T47D (cell line): ENCODE results near the gene TBC1D20.

ENCODE experiments used
- DNase-seq, 2 experiments: peaks; one replicate each; pipeline versions ENCODE4 v3.0.0 to v3.0.0-alpha.2; 2011 to 2012; ENCODE audit warnings: low read depth in 1 of 2, low spot score in 1 of 2
- JUND ChIP-seq: IDR thresholded peaks from 2 replicates; pipeline ENCODE4 v1.6.1; 2012; ENCODE audit warnings: low read depth
- in situ Hi-C: cut with HindIII; loops from 2 replicates; pipeline ENCODE4 v1.10.0; 2016; ENCODE audit warnings: low sequenced_read_pairs, low pct_unique_long_range_greater_than_20kb

Gene TBC1D20

DNA sequence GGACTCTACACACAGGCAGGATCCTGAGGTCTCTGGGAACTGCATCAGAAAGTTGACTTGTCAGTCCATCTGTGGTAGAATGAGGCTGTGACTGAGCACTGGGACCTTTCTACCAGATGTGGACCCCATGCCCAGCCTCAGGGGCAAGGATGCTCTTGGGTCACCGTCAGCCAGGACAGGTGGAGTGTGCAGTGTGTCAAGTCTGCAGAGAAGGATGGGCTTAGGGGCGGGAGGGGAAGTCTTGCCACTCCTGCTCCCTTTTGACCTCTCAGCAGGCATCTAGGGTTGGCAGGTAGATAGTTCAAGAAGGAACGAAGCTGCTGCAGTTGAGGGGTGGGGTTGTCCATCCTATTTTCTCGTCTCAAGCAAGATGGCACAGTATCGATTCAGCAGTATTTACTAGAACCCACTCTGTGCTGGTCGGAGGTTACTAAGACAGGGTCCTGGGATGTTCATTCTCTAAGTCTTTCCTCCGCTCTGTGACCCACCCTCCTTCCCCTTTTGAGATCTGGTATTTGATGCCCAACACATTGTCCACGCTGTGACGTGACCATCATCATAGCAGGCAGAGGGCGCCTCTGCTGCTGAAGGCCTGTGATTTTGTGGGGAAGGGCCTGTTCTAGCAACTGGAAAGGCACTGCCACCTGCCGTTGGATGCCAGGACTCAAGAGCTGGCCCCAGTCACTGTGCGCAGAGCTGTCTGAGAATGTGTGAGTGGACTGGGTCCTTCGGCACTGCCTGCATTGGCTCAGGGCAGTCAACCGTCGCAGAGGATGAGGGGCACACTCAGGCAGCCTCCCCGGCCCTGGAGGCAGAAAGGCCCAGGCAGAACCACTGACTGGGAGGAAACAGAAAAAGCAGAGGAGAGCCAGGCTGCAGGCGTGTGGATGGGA is 31.1 kb downstream of the TBC1D20 start:
- in situ Hi-C loops = no loop called here
- peak; percentile 92 to 93 for DNase-seq
- TF ChIP-seq JUND = no peak

DNA sequence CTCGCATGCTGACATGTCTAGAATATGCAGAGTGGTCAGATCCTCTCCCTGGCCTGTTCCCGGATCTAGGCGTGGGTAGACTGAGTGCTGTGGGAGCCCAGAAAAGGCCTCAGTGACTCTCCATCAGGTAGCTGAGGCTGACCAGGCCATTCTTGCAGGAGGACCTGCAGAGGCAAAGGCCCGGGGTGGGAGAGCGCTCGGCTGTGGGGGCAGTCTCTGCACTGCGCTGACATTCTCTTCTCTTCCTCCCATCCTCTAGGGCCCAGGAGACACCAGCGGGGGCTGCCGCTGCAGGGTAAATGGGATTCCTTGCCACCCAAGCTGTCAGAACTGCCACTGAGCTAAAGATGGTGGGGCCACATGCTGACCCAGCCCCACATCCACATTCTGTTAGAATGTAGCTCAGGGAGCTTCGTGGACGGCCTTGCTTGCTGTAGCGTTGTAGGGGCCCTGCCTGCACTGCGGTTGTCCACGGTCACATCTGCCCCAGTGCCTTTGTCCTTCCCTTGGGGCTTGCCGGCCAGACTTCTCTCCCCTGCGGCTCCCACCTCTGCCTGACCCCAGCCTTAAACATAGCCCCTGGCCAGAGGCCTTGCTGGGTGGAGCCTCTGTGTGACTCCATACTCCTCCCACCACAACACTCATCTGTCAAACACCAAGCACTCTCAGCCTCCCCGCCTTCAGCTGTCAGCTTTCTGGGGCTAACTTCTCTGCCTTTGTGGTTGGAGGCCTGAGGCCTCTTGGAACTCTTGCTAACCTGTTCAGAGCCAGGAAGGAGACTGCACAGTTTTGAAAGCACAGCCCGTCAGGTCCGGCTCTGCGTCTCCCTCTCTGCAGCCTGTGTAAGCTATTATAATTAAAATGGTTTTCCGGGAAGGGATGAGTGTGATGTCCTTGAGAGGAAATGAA is 32.0 kb downstream of the TBC1D20 start:
- in situ Hi-C loops = no loop called here
- DNase-seq = no peak
- TF ChIP-seq JUND = no peak

DNA sequence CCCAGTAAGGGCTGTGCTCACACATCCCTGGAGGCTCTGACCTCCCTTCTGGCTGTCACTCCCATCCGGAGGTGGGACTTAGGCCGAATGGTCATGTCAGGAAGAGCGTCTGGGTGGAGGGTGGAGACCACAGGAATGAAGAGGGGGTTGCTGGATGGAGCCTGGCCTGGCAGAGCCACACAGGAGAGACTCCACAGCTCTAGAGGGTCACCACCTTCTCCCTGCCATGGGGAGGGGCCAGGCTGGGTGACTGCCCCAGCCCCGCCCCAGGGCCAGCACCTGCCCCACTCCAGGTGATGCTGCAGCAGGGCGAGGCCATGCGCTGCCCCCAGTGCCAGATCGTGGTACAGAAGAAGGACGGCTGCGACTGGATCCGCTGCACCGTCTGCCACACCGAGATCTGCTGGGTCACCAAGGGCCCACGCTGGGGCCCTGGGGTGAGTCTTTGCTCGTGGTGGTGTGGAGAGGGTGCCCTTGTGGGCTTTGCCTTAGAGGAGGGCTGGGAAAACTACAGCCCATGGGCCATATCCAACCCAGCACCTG is 33.6 kb downstream of the TBC1D20 start:
- in situ Hi-C loops = no loop called here
- no peak for TF ChIP-seq JUND
- DNase-seq = no peak

DNA sequence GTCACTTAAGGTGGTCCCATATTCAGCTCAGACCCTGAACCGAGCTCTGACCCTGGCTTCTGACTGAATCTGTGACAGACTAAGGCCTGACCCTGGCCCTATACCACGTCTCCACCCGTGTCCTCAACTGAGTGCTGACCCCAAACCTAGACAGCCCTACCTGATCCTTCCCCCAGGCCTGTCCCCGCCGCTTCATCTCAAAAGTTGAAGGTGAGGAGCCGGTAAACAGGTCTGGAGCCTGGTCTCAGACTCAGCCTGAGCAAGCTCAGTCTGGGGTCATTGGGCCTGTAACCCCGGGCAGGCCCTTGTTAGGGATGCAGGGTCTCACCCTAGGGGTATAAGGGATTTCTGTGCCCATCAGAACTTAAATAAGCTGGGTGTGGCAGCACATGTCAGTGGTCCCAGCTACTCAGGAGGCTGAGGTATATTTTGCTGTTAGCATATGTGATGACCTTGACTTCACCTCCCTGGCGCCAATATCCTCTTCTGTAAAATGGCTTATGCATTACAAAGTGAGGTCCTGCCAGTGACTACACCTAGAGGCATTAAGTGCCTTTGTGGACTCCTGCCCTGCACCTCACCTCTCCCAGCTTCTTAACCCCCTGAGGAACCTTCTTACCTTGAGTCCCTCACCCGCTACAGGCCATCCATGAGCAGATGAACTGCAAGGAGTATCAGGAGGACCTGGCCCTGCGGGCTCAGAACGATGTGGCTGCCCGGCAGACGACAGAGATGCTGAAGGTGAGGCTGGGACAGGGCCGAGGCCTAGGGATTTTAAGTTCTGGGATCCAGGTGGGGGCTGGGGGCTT is 34.3 kb downstream of the TBC1D20 start:
- in situ Hi-C loops = no loop called here
- no peak for DNase-seq
- TF ChIP-seq JUND = no peak

DNA sequence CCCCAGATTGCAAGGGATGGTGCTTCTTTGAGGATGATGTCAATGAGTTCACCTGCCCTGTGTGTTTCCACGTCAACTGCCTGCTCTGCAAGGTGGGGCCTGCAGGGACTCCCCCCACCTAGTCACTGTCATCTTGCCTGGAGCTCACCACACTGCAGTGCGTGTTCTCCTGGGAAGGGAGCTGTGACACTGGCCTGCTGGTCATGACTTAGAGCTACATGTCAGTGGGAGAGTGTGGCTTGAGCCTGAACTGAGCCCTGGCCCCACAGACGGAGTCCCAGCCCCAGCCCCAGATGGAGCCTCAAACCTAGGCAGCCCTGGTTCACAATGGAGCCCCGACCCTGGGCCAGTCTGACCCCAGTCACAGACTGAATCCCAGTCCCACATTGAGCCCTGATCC is 34.9 kb downstream of the TBC1D20 start:
- DNase-seq = no peak
- TF ChIP-seq JUND = no peak
- in situ Hi-C loops = no loop called here

DNA sequence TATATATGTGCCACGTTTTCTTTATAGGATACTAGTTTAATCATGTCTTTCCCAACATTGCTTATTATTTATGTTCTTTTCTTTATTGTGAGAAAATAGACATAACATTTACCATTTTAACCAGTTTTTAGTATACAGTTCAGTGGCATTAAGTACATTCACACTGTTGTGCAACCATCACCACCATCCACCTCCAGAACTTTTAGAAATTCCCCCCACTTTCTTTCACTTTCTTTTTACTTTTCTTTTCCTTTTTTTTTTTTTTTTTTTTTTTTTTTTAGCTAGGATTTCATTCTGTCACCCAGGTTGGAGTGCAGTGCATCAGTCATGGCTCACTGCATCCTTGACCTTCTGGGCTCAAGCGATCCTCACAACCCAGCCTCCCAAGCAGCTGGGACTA is 35.8 kb downstream of the TBC1D20 start:
- in situ Hi-C loops = no loop called here
- no peak for DNase-seq

DNA sequence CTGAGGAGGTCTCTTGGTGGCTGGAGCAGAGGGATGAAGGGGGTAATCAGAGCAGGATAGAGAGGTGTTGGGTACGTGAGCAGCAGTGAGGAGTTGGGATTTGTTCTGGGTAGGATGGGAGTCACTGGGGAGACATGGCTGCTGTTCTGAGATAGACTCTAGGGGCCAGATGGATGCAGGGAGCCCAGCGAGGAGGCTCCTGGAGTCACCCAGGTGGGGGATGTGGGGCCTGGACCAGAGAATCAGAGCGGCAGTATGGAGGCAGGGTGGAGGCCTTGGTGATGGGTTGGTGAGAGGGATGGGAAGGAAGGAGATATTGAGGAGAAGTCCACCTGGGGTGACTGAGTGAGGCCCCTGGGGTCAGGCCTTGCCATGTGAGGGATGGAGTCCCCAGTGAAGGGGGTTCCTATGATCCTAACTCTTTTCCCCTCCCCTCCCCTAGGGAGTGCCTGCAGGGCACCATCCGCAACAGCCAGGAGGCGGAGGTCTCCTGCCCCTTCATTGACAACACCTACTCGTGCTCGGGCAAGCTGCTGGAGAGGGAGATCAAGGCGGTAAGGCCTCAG is 40.6 kb downstream of the TBC1D20 start:
- DNase-seq = no peak
- in situ Hi-C loops = no loop called here
- no peak for TF ChIP-seq JUND

More for the DNA sequence above, 35.8 kb downstream of the TBC1D20 start:
- TF ChIP-seq JUND = no peak

DNA sequence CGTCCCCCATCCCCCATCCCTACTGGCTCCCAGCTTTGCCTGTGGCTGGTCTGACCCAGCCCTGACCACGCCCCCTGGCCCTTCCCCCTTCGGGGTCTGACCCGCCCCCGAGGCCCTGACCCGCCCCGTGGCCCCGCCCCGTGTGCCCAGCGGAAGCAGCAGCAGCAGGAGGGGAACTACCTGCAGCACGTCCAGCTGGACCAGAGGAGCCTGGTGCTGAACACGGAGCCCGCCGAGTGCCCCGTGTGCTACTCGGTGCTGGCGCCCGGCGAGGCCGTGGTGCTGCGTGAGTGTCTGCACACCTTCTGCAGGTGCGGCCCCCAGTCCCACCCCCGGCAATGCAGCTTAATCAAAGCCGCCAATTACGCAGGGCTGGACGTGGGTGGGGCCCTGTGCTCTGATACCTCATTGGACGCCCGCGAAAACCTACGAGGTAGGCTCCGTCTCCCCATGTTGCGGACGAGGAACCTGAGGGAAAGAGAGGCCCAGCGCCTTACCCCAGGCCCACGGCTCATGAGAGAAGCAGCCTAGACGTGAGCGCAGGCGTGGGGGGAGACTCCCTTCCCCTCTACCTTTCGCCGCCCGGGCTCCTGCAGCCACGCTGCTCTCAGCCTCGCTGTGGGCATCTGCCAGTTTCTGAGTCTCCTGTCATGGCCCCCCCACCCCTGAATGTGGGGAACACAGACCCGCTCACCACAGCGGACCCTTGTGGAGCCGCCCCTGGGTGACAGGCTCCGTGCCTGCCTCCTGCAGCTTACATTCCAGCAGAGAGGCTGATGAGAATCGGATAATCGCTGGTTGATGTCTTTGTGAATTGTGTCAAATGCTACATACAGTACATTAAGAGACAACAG is 41.4 kb downstream of the TBC1D20 start:
- in situ Hi-C loops = no loop called here
- peak; percentile 82 to 88 for DNase-seq
- no peak for TF ChIP-seq JUND

DNA sequence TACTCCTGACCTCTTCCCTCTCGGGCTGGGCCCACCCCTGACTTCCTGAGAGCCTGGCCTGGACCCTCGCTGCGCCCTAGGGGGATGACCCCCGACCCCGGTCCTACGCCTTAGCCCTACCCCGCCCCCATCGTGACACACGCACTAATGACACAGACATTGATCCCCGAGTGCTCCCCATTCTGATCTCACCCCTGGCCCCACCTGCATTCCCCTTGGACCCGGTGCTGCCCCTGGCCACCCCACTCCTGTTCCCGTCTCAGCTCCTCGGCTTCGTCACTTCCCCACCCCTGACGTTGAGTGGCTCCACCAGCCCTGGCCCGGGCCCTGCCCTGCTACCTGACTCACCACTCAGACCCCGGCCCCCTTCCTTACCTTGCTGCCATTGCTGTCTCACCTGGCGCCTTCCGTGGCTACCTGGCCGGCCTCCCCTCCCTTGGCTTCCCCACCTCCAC is 42.1 kb downstream of the TBC1D20 start:
- DNase-seq = no peak
- TF ChIP-seq JUND = no peak
- in situ Hi-C loops = no loop called here

DNA sequence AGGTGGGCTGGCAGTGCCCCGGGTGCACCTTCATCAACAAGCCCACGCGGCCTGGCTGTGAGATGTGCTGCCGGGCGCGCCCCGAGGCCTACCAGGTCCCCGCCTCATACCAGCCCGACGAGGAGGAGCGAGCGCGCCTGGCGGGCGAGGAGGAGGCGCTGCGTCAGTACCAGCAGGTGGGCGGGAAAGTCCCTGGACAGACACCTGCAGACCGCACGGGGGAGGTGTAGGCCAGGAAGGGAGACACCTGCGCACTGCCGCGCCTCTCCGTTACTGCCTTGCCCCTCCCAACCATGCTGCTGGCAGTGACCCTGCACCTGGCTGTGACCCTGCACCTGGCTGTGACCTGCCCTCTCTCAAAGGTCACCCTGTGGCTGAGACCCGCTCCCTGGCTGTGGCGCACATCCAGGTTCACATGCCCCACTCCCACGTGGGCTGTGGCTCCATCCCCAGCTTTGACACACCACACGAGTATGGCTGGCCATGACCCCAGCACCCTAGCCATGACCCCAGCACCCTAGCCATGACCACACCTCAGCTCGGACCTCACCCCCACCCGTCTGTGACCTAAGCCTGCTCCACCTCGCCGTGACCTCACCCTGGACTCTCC is 42.7 kb downstream of the TBC1D20 start:
- TF ChIP-seq JUND = no peak
- DNase-seq = no peak
- in situ Hi-C loops = no loop called here

DNA sequence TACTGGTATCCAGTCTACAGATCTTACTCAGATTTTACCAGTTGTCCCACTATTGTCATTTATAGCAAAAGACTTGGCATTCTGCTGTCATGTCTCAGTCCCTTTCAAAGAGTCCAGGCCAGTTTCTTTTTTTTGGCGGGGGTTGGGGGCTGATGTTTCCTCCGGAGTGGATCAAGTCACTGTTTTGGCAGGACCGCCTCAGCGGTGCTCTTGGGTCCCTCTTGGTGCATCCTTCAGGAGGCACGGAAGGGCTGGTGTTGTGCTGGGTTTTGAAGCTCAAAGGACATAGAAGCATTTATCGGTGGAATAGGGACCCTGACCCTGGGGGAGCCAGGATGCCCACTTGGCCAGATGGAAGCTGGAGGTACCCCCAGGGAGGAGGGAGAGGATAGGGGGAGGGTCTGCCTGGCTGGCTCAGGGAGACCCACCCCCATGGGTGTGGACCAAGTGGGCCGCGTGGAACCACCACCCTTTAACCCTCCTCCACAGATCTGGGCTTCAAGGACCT is 43.4 kb downstream of the TBC1D20 start:
- DNase-seq = no peak
- in situ Hi-C loops = no loop called here
- TF ChIP-seq JUND = no peak
